CD4-positive, CD25-positive, alpha-beta regulatory T cell (primary cell): ENCODE results near the gene PAK2. TPM values are rescaled to one million over a fixed set of nuclear protein-coding genes. Genes with fewer than 3 reads are reported as not detected.
"Not testable (repeated sequence)": the region's sequence is repeated elsewhere in the genome, so short reads cannot be mapped to it uniquely, and the experiment has no call there.

Experiments
- ATAC-seq, 2 donors: fragments of 150-1000 bp; cut with Tn5 transposase; one replicate each; pipeline ENCODE4 v1.10.0; 2021; ENCODE audit warnings: low read depth in 2 of 2, moderate number of reproducible peaks in 2 of 2, moderate library complexity in 1 of 2
- DNase-seq, 3 donors: peaks; one replicate each; pipeline versions ENCODE4 v3.0.0 to v3.0.0-alpha.2; 2012 to 2022; ENCODE audit warnings: mixed read lengths in 1 of 3
- H3K27ac ChIP-seq: one replicate; pipeline ENCODE4 v1.7.0; 2013; ENCODE audit warnings: mild to moderate bottlenecking, low read length; ENCODE audit not compliant: insufficient read depth, poor library complexity, severe bottlenecking
- H3K27me3 ChIP-seq: one replicate; pipeline ENCODE4 v1.7.0; 2013; ENCODE audit warnings: low read length; ENCODE audit not compliant: control insufficient read depth, insufficient read depth
- H3K36me3 ChIP-seq: one replicate; pipeline ENCODE4 v1.7.0; 2013; ENCODE audit warnings: mild to moderate bottlenecking, low read length, moderate library complexity; ENCODE audit not compliant: control insufficient read depth, insufficient read depth
- H3K4me1 ChIP-seq: 2 replicates; pipeline ENCODE4 v1.7.0; 2013; ENCODE audit warnings: mild to moderate bottlenecking, low read length; ENCODE audit not compliant: insufficient read depth, control insufficient read depth, poor library complexity, severe bottlenecking
- H3K4me3 ChIP-seq: one replicate; pipeline ENCODE4 v1.7.0; 2013; ENCODE audit warnings: low read depth, mild to moderate bottlenecking, low read length, moderate library complexity
- H3K9me3 ChIP-seq, 2 experiments: 1 replicate in 1 of 2; 2 replicates in 1 of 2; pipeline ENCODE4 v1.7.0; 2013; ENCODE audit warnings: low read length in 2 of 2, mild to moderate bottlenecking in 1 of 2, moderate library complexity in 1 of 2; ENCODE audit not compliant: control insufficient read depth in 2 of 2
- H3K27ac Mint-ChIP-seq, 3 donors: one replicate each; pipeline ENCODE4 v1.8.0; 2020 to 2022; ENCODE audit warnings: mild to moderate bottlenecking in 3 of 3, mixed read lengths in 3 of 3, moderate library complexity in 2 of 3
- H3K27me3 Mint-ChIP-seq: one replicate; pipeline ENCODE4 v1.8.0; 2022; ENCODE audit warnings: mild to moderate bottlenecking, mixed read lengths
- H3K36me3 Mint-ChIP-seq: one replicate; pipeline ENCODE4 v1.8.0; 2020; ENCODE audit warnings: mixed read lengths
- H3K4me1 Mint-ChIP-seq, 4 donors: one replicate each; pipeline ENCODE4 v1.8.0; 2020 to 2022; ENCODE audit warnings: mixed read lengths in 4 of 4, mild to moderate bottlenecking in 1 of 4
- H3K4me3 Mint-ChIP-seq, 4 donors: one replicate each; pipeline ENCODE4 v1.8.0; 2020 to 2022; ENCODE audit warnings: mild to moderate bottlenecking in 4 of 4, mixed read lengths in 4 of 4, moderate library complexity in 3 of 4
- H3K9me3 Mint-ChIP-seq, 7 donors: one replicate each; pipeline ENCODE4 v1.8.0; 2020 to 2022; ENCODE audit warnings: mixed read lengths in 7 of 7, mild to moderate bottlenecking in 3 of 7, moderate library complexity in 2 of 7
- polyA plus RNA-seq, 4 donors: library from polyadenylated mRNA; unstranded; fragments of 300-500 nt; fragmentation: Illumina TruSeq; gene quantifications; one replicate each; pipeline ENCODE4 v1.2.3, GENCODE V29; 2021
- total RNA-seq: library from RNA; stranded (reverse); gene quantifications from one replicate; pipeline ENCODE4 v1.2.3, GENCODE V29; 2022

Gene PAK2
- total and polyA plus RNA-seq, 5 donors from 2014 or later = 37.5 to 83.7 (median 44.1) TPM

GRCh38 chr3:196837819-196838420 lies 98.3 kb downstream of the PAK2 start:
- Mint-ChIP-seq H3K36me3 (no peaks in the 10 kb centered on the region), H3K27ac (no peak overlapping the region), H3K27me3 (peaks cover 6% of the 10 kb centered on the region), H3K4me3 (no peak overlapping the region), H3K9me3 (no peaks in the 10 kb centered on the region), H3K4me1 (peaks cover 0 to 5% (median 2%) of the 10 kb centered on the region in 4 donors)
- ATAC-seq (peak; percentile 76 to 82), DNase-seq (peak; percentile 60 to 78 (median 67))
- no peak overlapping the region for H3K4me3 ChIP-seq
- H3K4me1 ChIP-seq = no peaks in the 10 kb centered on the region
- no peaks in the 10 kb centered on the region for H3K36me3 ChIP-seq
- H3K9me3 ChIP-seq = no peaks in the 10 kb centered on the region
- no peak overlapping the region for H3K27ac ChIP-seq
- H3K27me3 ChIP-seq = no peaks in the 10 kb centered on the region

- not testable (repeated sequence) for DNase-seq, H3K9me3 Mint-ChIP-seq, H3K27me3 ChIP-seq, H3K4me1 Mint-ChIP-seq, H3K27me3 Mint-ChIP-seq, ATAC-seq, H3K4me3 ChIP-seq, H3K27ac Mint-ChIP-seq, H3K36me3 ChIP-seq, H3K9me3 ChIP-seq, H3K27ac ChIP-seq, H3K4me1 ChIP-seq, H3K4me3 Mint-ChIP-seq, H3K36me3 Mint-ChIP-seq
These were observed 99.7 kb downstream of the PAK2 start for GRCh38 chr3:196839351-196839750.

GRCh38 chr3:196842567-196843434 lies 103.1 kb downstream of the PAK2 start:
- Mint-ChIP-seq H3K4me1 (peaks cover 0 to 3% (median under 1%) of the 10 kb centered on the region in 4 donors), H3K36me3 (no peaks in the 10 kb centered on the region), H3K27ac (no peak overlapping the region), H3K27me3 (peaks cover 18% of the 10 kb centered on the region), H3K9me3 (no peaks in the 10 kb centered on the region), H3K4me3 (no peak overlapping the region)
- Histone ChIP-seq H3K27me3 (no peaks in the 10 kb centered on the region), H3K27ac (no peak overlapping the region), H3K4me1 (no peaks in the 10 kb centered on the region), H3K36me3 (no peaks in the 10 kb centered on the region), H3K9me3 (no peaks in the 10 kb centered on the region), H3K4me3 (no peak overlapping the region)
- ATAC-seq (no peak), DNase-seq (peak in 1 of 3 donors; percentile 35)

- Mint-ChIP-seq H3K36me3 (no peaks in the 10 kb centered on the region), H3K27ac (no peak overlapping the region), H3K4me1 (no peaks in the 10 kb centered on the region), H3K4me3 (no peak overlapping the region), H3K27me3 (peaks cover 18% of the 10 kb centered on the region), H3K9me3 (no peaks in the 10 kb centered on the region)
- DNase-seq (no peak), ATAC-seq (no peak)
- no peaks in the 10 kb centered on the region for H3K36me3 ChIP-seq
- H3K27me3 ChIP-seq = no peaks in the 10 kb centered on the region
- H3K4me1 ChIP-seq = no peaks in the 10 kb centered on the region
- H3K9me3 ChIP-seq = no peaks in the 10 kb centered on the region
- H3K4me3 ChIP-seq = no peak overlapping the region
- no peak overlapping the region for H3K27ac ChIP-seq
These were observed 103.9 kb downstream of the PAK2 start for GRCh38 chr3:196843435-196844110.

- not testable (repeated sequence) for DNase-seq, H3K9me3 Mint-ChIP-seq, H3K4me3 Mint-ChIP-seq, H3K9me3 ChIP-seq, H3K27ac ChIP-seq, H3K4me1 Mint-ChIP-seq, H3K36me3 Mint-ChIP-seq, H3K4me3 ChIP-seq, H3K36me3 ChIP-seq, H3K27me3 ChIP-seq, ATAC-seq, H3K27ac Mint-ChIP-seq, H3K4me1 ChIP-seq
- peaks cover 21% of the 10 kb centered on the region for H3K27me3 Mint-ChIP-seq
These were observed 104.9 kb downstream of the PAK2 start for GRCh38 chr3:196844235-196845219.

GRCh38 chr3:196848375-196848774 lies 108.7 kb downstream of the PAK2 start:
- H3K27me3 Mint-ChIP-seq = peaks cover 29% of the 10 kb centered on the region
- H3K36me3 Mint-ChIP-seq, H3K4me3 Mint-ChIP-seq: not testable (repeated sequence)

GRCh38 chr3:196849180-196849741 lies 109.6 kb downstream of the PAK2 start:
- no peak for ATAC-seq
- Mint-ChIP-seq H3K4me3 (no peak overlapping the region), H3K27me3 (peaks cover 26% of the 10 kb centered on the region), H3K36me3 (no peaks in the 10 kb centered on the region), H3K9me3 (no peaks in the 10 kb centered on the region), H3K27ac (no peak overlapping the region), H3K4me1 (no peaks in the 10 kb centered on the region)
- DNase-seq = no peak
- no peaks in the 10 kb centered on the region for H3K36me3 ChIP-seq
- no peaks in the 10 kb centered on the region for H3K9me3 ChIP-seq
- H3K27ac ChIP-seq = no peak overlapping the region
- no peaks in the 10 kb centered on the region for H3K4me1 ChIP-seq
- no peaks in the 10 kb centered on the region for H3K27me3 ChIP-seq
- H3K4me3 ChIP-seq = no peak overlapping the region

More at GRCh38 chr3:196848375-196848774, 108.7 kb downstream of the PAK2 start:
- not testable (repeated sequence) for H3K9me3 ChIP-seq, H3K27me3 ChIP-seq, H3K4me3 ChIP-seq, ATAC-seq, H3K27ac Mint-ChIP-seq, H3K27ac ChIP-seq, H3K4me1 ChIP-seq, H3K9me3 Mint-ChIP-seq, H3K4me1 Mint-ChIP-seq, DNase-seq, H3K36me3 ChIP-seq
